ENCODE results near the gene FAM53B.
"Not testable (repeated sequence)": the region's sequence is repeated elsewhere in the genome, so short reads cannot be mapped to it uniquely, and the experiment has no call there.

The FAM53B gene, protein sequence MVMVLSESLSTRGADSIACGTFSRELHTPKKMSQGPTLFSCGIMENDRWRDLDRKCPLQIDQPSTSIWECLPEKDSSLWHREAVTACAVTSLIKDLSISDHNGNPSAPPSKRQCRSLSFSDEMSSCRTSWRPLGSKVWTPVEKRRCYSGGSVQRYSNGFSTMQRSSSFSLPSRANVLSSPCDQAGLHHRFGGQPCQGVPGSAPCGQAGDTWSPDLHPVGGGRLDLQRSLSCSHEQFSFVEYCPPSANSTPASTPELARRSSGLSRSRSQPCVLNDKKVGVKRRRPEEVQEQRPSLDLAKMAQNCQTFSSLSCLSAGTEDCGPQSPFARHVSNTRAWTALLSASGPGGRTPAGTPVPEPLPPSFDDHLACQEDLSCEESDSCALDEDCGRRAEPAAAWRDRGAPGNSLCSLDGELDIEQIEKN

DNA sequence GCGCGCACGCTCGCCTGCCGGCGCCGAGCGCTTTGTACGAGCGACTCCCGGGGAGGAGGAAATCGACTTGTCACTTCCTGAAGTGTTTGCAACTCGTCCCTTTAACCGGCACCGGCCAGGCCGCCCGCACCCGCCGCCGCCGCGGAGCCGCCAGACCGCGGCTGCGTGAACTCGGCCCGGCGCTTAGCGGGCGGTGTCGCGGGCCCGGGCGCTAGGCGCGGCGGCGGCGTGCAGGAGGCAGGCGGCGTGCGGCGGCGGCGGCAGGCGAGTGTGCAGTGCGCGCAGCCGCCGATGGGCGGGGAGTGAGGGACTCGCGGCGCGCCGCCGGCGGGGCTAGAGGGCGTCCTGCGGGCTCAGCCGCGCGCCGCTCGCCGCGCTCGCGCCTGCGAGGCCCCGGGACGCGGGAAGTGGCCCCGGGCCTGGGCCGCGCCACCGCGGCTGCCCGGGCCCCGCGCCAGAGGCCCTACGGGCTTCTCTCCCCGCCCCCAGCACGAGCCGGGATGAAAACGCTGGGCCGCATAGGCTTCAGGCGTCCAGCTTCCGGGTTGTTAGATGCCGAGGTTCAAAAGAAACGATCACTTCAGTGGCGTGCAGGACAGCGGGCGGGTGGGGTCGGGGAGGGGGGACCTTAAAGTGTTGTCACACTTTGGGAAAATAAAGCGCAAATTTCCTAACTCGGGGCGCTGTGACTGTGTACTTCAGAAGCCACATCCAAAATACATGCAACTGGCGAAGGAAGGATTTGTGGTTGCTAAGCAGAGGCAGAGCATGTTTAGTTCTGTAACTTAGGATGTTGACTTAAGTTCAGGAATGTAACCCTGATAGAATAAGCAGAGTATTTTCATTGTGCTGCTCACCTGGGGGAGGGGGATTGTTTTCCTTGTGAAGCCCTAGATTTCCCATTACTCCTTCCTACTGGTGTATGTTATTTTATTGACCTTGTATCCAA, at the start of gene FAM53B:
FAM53B (minus strand) TSS at position 277 of the 949 bp plus-strand sequence. CDS start 37,665 bp downstream, outside the sequence.
- TF ChIP-seq JUND (IDR thresholded peaks at IDR 0.05; ENCODE audit: low read depth) = no peak
- DNase-seq (ENCODE audit: low read depth in 1 of 2, low spot score in 1 of 2) = peak; percentile 62 to 77
- in situ Hi-C loops (cut with HindIII; ENCODE audit: low pct_unique_long_range_greater_than_20kb, low sequenced_read_pairs) = no loop called here

DNA sequence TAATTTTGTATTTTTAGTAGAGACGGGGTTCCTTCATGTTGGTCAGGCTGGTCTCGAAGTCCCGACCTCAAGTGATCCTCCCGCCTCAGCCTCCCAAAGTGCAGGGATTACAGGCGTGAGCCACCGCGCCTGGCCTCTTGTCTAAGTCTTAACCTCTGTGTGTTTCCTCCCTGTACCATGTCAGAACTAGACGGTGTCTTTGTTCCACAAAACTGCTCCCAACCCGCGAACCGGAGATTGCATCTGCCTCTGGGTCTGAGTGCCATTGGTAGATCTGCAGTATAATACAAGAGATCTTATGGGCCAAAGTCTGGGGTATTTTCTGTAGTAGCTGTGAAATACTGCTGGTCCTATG, 48.8 kb upstream of the FAM53B start:
- no peak for TF ChIP-seq JUND (IDR thresholded peaks at IDR 0.05; ENCODE audit: low read depth)
- DNase-seq (ENCODE audit: low read depth in 1 of 2, low spot score in 1 of 2) = no peak
- in situ Hi-C loops (cut with HindIII; ENCODE audit: low pct_unique_long_range_greater_than_20kb, low sequenced_read_pairs) = no loop called here

DNA sequence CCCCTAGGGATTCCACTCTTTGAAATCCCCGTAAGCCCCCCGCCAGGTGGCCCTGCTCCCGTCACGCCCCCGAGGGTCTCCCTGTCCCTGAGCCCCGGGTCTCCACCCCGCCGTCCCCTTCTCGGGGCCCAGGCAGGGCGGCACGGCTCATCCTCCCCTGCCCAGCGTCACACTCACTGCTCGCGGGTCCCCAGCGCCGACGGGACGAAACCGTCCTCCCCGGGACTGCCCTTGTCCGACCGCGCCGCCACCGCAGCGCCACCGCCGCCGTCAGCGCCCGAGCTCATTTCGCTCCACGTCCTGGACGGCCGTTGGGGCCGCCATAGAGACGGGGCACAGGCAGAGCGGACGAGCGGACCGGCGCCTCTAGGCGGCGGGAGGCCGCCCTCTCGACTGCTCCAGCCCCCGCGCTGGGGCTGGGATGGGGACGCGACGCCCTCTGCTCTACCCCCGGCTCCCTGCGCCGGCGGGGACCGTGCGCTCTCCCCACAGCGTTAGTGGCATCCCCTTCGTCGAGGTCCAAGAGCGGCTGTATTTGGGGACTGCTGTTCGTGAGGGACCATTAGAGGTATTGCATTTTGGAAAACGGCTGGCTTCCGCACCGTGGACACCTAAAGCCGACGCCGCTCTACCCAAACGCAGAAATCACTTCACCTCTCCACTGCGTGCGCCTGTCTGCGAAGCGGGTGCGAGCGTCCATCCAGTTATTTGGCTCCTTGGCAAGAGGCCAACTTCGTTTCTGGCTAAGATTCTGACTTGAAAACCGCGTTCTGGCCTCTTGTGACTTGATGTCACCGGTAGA, 47.6 kb upstream of the FAM53B start, which contains the start of gene EEF1AKMT2:
EEF1AKMT2 (minus strand) TSS at position 341 of the 802 bp plus-strand sequence; CDS start at position 287, 54 bp downstream.
- no peak for TF ChIP-seq JUND (IDR thresholded peaks at IDR 0.05; ENCODE audit: low read depth)

DNA sequence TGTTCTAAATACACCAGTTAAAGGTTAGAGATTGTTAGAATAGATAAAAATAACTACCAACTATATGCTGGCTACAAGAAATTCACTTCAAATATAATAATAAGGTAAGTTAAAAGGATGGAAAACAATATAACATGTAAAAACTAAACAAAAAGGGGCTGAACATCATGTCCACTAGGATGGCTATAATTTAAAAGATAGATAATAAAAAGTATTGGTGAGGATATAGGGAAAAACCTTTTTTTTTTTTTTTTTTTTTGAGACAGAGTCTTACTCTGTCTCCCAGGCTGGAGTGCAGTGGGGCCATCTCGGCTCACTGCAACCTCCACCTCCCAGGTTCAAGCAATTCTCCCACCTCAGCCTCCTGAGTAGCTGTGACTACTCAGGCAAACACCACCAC, 38.7 kb upstream of the FAM53B start:
- in situ Hi-C loops (cut with HindIII; ENCODE audit: low pct_unique_long_range_greater_than_20kb, low sequenced_read_pairs); DNase-seq (ENCODE audit: low read depth in 1 of 2, low spot score in 1 of 2): not testable (repeated sequence)

More for the DNA sequence above, 47.6 kb upstream of the FAM53B start, which contains the start of gene EEF1AKMT2:
- in situ Hi-C loops (cut with HindIII; ENCODE audit: low pct_unique_long_range_greater_than_20kb, low sequenced_read_pairs) = no loop called here
- DNase-seq (ENCODE audit: low read depth in 1 of 2, low spot score in 1 of 2) = peak; percentile 41 to 82

DNA sequence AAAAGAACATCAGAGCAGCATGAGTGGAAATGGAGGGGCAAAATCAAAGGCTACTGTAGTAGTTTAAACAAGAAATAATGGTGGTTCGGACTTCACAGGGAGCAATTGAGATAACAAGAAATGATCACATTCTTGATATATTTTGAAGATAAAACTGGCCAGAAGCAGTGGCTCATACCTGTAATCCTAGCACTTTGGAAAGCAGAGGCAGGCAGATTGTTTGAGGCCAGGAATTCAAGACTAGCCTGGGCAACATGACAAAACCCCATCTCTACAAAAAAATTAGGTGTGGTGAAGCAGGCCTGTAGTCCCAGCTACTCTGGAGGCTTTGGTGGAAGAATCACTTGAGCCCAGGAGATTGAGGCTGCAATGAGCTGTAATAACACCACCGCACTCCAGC, 24.6 kb upstream of the FAM53B start:
- in situ Hi-C loops (cut with HindIII; ENCODE audit: low pct_unique_long_range_greater_than_20kb, low sequenced_read_pairs) = no loop called here
- DNase-seq (ENCODE audit: low read depth in 1 of 2, low spot score in 1 of 2) = no peak
- no peak for TF ChIP-seq JUND (IDR thresholded peaks at IDR 0.05; ENCODE audit: low read depth)

DNA sequence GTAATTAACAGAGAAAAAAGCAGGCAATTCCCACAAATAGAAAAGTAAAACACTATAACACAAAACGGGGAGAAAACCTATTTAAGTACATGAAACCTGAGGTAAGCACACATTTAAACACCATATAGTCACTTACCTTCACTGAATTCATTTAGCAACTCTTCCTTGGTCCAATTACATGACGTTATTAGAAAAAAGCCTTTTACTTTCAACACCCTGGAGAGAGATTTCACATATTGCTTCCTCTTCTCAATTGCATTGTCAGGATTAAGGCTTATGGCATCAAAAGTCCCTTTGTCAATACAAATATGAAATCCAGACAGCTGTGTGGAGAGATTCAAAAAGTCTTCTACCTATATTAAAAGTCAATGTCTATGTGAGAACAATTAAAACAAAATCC, 21.1 kb upstream of the FAM53B start:
- DNase-seq (ENCODE audit: low read depth in 1 of 2, low spot score in 1 of 2) = no peak
- in situ Hi-C loops (cut with HindIII; ENCODE audit: low pct_unique_long_range_greater_than_20kb, low sequenced_read_pairs) = no loop called here
- TF ChIP-seq JUND (IDR thresholded peaks at IDR 0.05; ENCODE audit: low read depth) = no peak

DNA sequence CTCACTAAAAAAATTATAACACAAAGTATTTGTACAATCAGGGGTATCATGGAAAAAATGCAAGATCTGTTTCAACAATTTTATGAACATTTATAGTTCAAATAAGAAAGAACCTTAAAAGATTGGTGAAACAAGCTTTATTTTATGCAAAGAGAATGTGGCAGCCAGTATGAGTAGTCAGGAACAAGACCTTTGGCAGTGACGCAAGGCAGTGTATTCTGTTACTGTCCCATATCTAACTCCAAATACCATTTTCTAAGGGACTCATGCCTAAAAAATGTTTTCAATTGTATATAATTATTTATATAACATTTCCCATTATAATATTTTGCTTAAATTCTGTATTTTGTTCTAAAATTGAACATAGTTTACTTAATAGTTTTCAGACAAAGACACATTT, 19.1 kb upstream of the FAM53B start:
- in situ Hi-C loops (cut with HindIII; ENCODE audit: low pct_unique_long_range_greater_than_20kb, low sequenced_read_pairs) = no loop called here
- no peak for TF ChIP-seq JUND (IDR thresholded peaks at IDR 0.05; ENCODE audit: low read depth)
- no peak for DNase-seq (ENCODE audit: low read depth in 1 of 2, low spot score in 1 of 2)

DNA sequence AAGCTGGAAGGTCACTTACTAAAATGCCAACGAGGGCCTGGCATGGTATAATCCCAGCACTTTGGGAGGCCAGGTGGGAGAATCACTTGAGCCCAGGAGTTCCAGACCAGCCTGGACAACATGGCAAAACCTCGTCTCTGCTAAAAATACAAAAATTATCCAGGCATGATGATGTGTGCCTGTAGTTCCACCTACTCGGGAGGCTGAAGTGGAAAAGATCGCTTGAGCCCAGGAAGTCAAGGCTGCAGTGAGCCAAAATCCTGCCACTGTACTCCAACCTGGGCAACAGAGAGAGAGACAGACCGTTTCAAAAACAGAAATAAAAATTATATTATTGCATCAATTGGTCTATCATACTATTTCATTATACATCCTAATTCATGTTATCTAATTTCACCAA, 18.1 kb upstream of the FAM53B start:
- TF ChIP-seq JUND (IDR thresholded peaks at IDR 0.05; ENCODE audit: low read depth) = no peak
- no peak for DNase-seq (ENCODE audit: low read depth in 1 of 2, low spot score in 1 of 2)
- in situ Hi-C loops (cut with HindIII; ENCODE audit: low pct_unique_long_range_greater_than_20kb, low sequenced_read_pairs) = no loop called here

DNA sequence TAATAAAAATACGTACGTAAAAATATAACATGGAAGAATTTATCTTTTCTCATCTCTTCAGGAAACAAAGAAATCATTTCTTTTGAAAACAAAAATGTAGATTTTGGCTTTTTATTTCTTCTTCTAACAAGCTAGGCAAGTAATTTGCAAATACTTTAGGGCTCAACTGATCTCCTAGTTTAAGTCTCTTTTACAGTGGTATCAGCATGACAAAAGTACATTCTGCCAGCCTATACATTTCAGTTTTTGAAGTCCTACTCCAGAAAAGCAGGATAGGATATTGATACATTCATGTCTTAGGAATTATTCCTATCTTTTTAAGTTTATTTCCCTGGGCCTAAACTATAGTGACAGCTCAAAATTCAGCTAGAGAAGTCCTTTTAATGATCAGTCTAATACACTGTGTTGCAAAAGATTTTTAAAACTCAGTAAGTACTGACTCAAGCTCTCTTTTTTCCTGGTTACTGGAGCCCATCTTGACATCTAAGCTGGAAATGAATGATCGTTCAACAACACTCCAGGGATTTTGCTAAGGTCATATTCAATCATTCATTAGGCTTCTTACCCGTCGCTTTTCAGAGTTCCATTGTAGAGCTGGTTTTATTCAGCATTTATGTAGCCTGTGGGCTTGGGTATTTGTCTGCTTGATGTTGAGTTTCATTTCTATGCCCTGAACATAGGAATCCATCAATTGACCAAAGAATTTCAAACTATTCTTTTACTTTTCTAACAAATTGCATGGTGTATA, 12.2 kb upstream of the FAM53B start:
- no peak for TF ChIP-seq JUND (IDR thresholded peaks at IDR 0.05; ENCODE audit: low read depth)
- no peak for DNase-seq (ENCODE audit: low read depth in 1 of 2, low spot score in 1 of 2)
- in situ Hi-C loops (cut with HindIII; ENCODE audit: low pct_unique_long_range_greater_than_20kb, low sequenced_read_pairs) = no loop called here

DNA sequence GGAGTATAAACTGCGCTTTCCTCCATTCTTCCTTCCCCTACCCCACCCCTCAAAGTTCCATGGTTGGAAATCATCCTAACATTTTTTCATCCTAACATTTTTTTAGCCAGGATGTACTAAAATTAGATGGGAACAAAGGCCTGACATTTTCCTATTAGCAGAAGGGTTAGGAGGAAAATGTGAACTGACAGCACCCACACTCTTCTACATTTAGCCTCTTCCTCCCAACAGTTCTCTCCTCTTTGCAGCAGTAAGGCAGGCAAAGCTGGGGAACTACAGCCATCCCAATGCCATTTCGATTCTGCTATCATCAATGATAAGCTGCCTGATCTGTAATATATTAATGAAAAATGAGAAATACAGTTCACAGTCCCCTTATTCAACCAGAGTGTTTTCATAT, 11.4 kb upstream of the FAM53B start:
- TF ChIP-seq JUND (IDR thresholded peaks at IDR 0.05; ENCODE audit: low read depth) = no peak
- in situ Hi-C loops (cut with HindIII; ENCODE audit: low pct_unique_long_range_greater_than_20kb, low sequenced_read_pairs) = no loop called here
- DNase-seq (ENCODE audit: low read depth in 1 of 2, low spot score in 1 of 2) = no peak

DNA sequence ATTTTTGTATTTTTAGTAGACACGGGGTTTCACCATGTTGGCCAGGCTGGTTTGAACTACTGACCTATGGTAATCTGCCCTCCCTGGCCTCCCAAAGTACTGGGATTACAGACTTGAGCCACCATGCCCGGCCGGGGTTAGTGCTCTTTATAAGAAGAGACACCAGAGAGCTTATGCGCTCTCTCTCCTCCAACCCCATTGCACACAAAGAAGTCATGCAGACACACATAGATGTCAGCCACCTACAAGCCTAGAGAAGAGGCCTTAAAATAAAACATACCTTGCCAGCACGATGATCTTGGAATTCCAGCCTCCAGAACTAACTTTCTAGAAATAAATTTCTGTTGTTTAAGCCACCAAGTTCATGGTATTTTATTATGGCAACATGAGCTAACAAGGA, 10.0 kb upstream of the FAM53B start:
- in situ Hi-C loops (cut with HindIII; ENCODE audit: low pct_unique_long_range_greater_than_20kb, low sequenced_read_pairs) = no loop called here
- DNase-seq (ENCODE audit: low read depth in 1 of 2, low spot score in 1 of 2) = no peak
- TF ChIP-seq JUND (IDR thresholded peaks at IDR 0.05; ENCODE audit: low read depth) = no peak
